OCI-LY3 (cell line): ENCODE results near the gene DYNC2LI1.

Source experiments
- EZH2phosphoT487 ChIP-seq: fragments of 200-600 bp; shearing (Covaris generic); IDR thresholded peaks from 2 replicates; pipeline ENCODE4 v1.6.1; 2018; ENCODE audit warnings: antibody characterized with exemption, mixed run types, low read depth
- TF ChIP-seq, protein P1 (sequence below): fragments of 200-600, 300-600 bp; sonication (generic); IDR thresholded peaks from 2 replicates; pipeline ENCODE4 v1.5.1; 2014; ENCODE audit warnings: antibody characterized with exemption, low read length, low read depth

DNA sequence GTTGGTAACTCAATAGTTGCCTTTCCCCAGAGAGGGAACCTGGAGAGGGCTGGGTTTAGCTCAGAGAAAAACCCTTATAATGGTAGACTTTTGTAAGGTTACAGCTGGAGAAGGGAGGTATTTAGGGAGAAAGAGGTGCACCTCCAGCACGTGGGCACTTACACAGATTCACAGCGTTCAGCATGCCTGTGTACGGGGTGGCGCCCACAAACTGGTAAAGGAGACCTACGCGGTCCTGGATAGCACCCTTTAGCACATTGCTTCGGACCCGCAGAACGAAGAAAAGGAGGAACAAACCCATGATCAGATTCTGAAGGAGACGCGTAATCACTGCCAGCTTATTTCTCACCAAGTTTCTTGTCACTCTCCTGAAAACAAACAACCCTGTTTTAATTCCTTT, 49.9 kb downstream of the DYNC2LI1 start:
- TF ChIP-seq, protein P1, sequence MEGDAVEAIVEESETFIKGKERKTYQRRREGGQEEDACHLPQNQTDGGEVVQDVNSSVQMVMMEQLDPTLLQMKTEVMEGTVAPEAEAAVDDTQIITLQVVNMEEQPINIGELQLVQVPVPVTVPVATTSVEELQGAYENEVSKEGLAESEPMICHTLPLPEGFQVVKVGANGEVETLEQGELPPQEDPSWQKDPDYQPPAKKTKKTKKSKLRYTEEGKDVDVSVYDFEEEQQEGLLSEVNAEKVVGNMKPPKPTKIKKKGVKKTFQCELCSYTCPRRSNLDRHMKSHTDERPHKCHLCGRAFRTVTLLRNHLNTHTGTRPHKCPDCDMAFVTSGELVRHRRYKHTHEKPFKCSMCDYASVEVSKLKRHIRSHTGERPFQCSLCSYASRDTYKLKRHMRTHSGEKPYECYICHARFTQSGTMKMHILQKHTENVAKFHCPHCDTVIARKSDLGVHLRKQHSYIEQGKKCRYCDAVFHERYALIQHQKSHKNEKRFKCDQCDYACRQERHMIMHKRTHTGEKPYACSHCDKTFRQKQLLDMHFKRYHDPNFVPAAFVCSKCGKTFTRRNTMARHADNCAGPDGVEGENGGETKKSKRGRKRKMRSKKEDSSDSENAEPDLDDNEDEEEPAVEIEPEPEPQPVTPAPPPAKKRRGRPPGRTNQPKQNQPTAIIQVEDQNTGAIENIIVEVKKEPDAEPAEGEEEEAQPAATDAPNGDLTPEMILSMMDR = no peak
- TF ChIP-seq EZH2phosphoT487 = no peak
